K562 (cell line): ENCODE measurements around the gene PPHLN1. TPM values are rescaled to one million over a fixed set of nuclear protein-coding genes. Genes with fewer than 3 reads are reported as not detected.

Experiments
- ATAC-seq: fragments of 200-7000 bp; cut with Tn5 transposase; 3 replicates; pipeline ENCODE4 v1.9.1; 2020; ENCODE audit warnings: moderate library complexity
- BruUV-seq: library from RNA; stranded (reverse); fragments of 400-500 nt; replicated peaks from 2 replicates; lab custom pipeline; 2021; lab: Mats Ljungman, UMichigan
- CTCF ChIA-PET: fragments of 300-600 bp; formaldehyde crosslinking; extraction: SDS; loops from one replicate; lab custom pipeline; 2021; ENCODE audit warnings: low intra/inter-chr PET ratio; lab: Yijun Ruan, JAX
- POLR2A ChIA-PET: fragments of 300-600, 350-650 bp; sonication (Branson Sonifier 250); formaldehyde crosslinking; extraction: SDS; loops from one replicate; lab custom pipeline; 2021; ENCODE audit warnings: antibody characterized with exemption, inconsistent platforms; lab: Yijun Ruan, JAX
- DNase-seq, 4 experiments: peaks; one replicate each; pipeline versions ENCODE4 v3.0.0 to v3.0.0-alpha.2; 2011 to 2018; ENCODE audit warnings: low spot score in 3 of 4, mixed read lengths in 3 of 4; ENCODE audit errors: extremely low read depth in 1 of 4
- FAIRE-seq: peaks from 2 replicates; lab custom pipeline; 2011; peaks lifted over from hg19 to GRCh38; lab: Jason Lieb, UNC
- H2AFZ ChIP-seq: 2 replicates; pipeline ENCODE4 v1.6.0; 2011; ENCODE audit warnings: low read depth, low read length, control low read depth, inconsistent platforms
- H3K27ac ChIP-seq: fragments of 200-600 bp; 3 replicates; pipeline ENCODE4 v1.8.0; 2011; ENCODE audit warnings: low read depth, mild to moderate bottlenecking, control low read depth, inconsistent platforms, low read length, moderate library complexity, mixed read lengths; ENCODE audit errors: extremely low read depth
- H3K27me3 ChIP-seq, 2 experiments: fragments of 300-600 bp in 1 of 2; 2 replicates in 1 of 2; 3 replicates in 1 of 2; pipeline versions ENCODE4 v1.6.0 to v1.8.0; 2011; ENCODE audit warnings: inconsistent platforms in 2 of 2, low read length in 2 of 2, mild to moderate bottlenecking in 1 of 2, mixed read lengths in 1 of 2, moderate library complexity in 1 of 2; ENCODE audit not compliant: control insufficient read depth in 2 of 2, insufficient read depth in 2 of 2
- H3K36me3 ChIP-seq: fragments of 300-600 bp; 3 replicates; pipeline ENCODE4 v1.8.0; 2011; ENCODE audit warnings: mild to moderate bottlenecking, low read length, inconsistent platforms; ENCODE audit not compliant: control insufficient read depth, insufficient read depth
- H3K4me1 ChIP-seq, 2 experiments: fragments of 200-600 bp in 1 of 2; replicated peaks in 1 of 2; 2 replicates in 1 of 2; 3 replicates in 1 of 2; pipeline versions ENCODE4 v1.5.1 to v1.8.0; 2011; ENCODE audit warnings: inconsistent platforms in 2 of 2, low read length in 2 of 2, mild to moderate bottlenecking in 1 of 2, mixed read lengths in 1 of 2, moderate library complexity in 1 of 2; ENCODE audit not compliant: control insufficient read depth in 2 of 2, insufficient read depth in 2 of 2
- H3K4me2 ChIP-seq: 2 replicates; pipeline ENCODE4 v1.6.1; 2011; ENCODE audit warnings: low read length, control low read depth, inconsistent platforms, mixed read lengths; ENCODE audit not compliant: insufficient read depth
- H3K4me3 ChIP-seq: fragments of 200-600 bp; sonication (generic), shearing (Covaris generic); 2 replicates; pipeline ENCODE4 v1.5.1; 2016; ENCODE audit warnings: control low read depth, inconsistent platforms
- H3K79me2 ChIP-seq: fragments of 200-600 bp; 3 replicates; pipeline ENCODE4 v1.8.0; 2011; ENCODE audit warnings: low read length, inconsistent platforms; ENCODE audit not compliant: control insufficient read depth, insufficient read depth
- H3K9ac ChIP-seq, 2 experiments: 2 replicates each; pipeline versions ENCODE4 v1.6.0 to v1.6.1; 2011; ENCODE audit warnings: low read depth in 2 of 2, low read length in 2 of 2, control low read depth in 1 of 2, inconsistent platforms in 1 of 2, mild to moderate bottlenecking in 1 of 2, mixed read lengths in 1 of 2; ENCODE audit not compliant: insufficient read depth in 1 of 2
- H3K9me1 ChIP-seq: one replicate; pipeline ENCODE4 v1.6.0; 2011; ENCODE audit warnings: inconsistent platforms, mild to moderate bottlenecking, low read length, moderate library complexity; ENCODE audit not compliant: control insufficient read depth, insufficient read depth
- H3K9me3 ChIP-seq: replicated peaks from 2 replicates; pipeline ENCODE4 v1.5.1; 2011; ENCODE audit warnings: low read depth, low read length, inconsistent platforms; ENCODE audit not compliant: control insufficient read depth, insufficient read depth
- H4K20me1 ChIP-seq: replicated peaks from 2 replicates; pipeline ENCODE4 v1.6.1; 2011; ENCODE audit warnings: low read length, inconsistent platforms, mixed read lengths; ENCODE audit not compliant: control insufficient read depth, insufficient read depth
- C11orf30 ChIP-seq: fragments of 450-650 bp; IDR thresholded peaks from 2 replicates; pipeline ENCODE4 v1.6.1; 2016; ENCODE audit warnings: low read depth, mild to moderate bottlenecking
- CBX3 ChIP-seq, 2 experiments: IDR thresholded peaks; 1 replicate in 1 of 2; 2 replicates in 1 of 2; pipeline ENCODE4 v1.6.1; 2012; ENCODE audit warnings: inconsistent platforms in 2 of 2, low read length in 2 of 2, borderline replicate concordance in 1 of 2, control low read depth in 1 of 2
- ESRRB ChIP-seq: fragments of 250-450 bp; sonication (Bioruptor Pico); IDR thresholded peaks from 2 replicates; pipeline ENCODE4 v1.5.0; 2020; ENCODE audit warnings: mild to moderate bottlenecking, moderate library complexity, borderline replicate concordance
- FOXA3 ChIP-seq, 2 experiments: fragments of 450-650 bp in 1 of 2; sonication (generic) in 1 of 2; formaldehyde crosslinking; IDR thresholded peaks in 1 of 2; conservative IDR thresholded peaks in 1 of 2; 2 replicates each; pipeline versions ENCODE4 v1.4.0 to v1.8.0; 2020 to 2022; ENCODE audit warnings: mild to moderate bottlenecking in 2 of 2, missing genetic modification reagents in 1 of 2
- KLF6 ChIP-seq: fragments of 250-450 bp; sonication (Bioruptor Pico); IDR thresholded peaks from 2 replicates; pipeline ENCODE4 v1.4.0; 2020; ENCODE audit warnings: mild to moderate bottlenecking, moderate library complexity, borderline replicate concordance
- NELFE ChIP-seq: IDR thresholded peaks from 2 replicates; pipeline ENCODE4 v1.6.1; 2011; ENCODE audit warnings: mild to moderate bottlenecking; ENCODE audit not compliant: insufficient read depth, insufficient read length
- NR1H2 ChIP-seq: sonication (generic); formaldehyde crosslinking; IDR thresholded peaks from 2 replicates; pipeline ENCODE4 v1.4.0; 2020; ENCODE audit warnings: mild to moderate bottlenecking, missing genetic modification reagents
- SIN3B ChIP-seq: fragments of 450-650 bp; IDR thresholded peaks from 2 replicates; pipeline ENCODE4 v1.6.1; 2017; ENCODE audit warnings: low read depth, mild to moderate bottlenecking, moderate library complexity
- SRSF9 ChIP-seq: fragments of 200-400 bp; formaldehyde crosslinking; IDR thresholded peaks from 2 replicates; pipeline ENCODE4 v1.6.1; 2017; ENCODE audit warnings: low read depth, low read length, borderline replicate concordance
- WGBS: fragments of 100-300 bp; shearing (Covaris generic); methylation state at CpG from one replicate; pipeline ENCODE4 v1.1.6; 2016; ENCODE audit warnings: low coverage, mixed read lengths; ENCODE audit not compliant: insufficient coverage; ENCODE audit errors: missing lambda C conversion rate; 5-methylcytosine and 5-hydroxymethylcytosine counted together
- in situ Hi-C: fragments of 300-500 bp; cut with MboI; formaldehyde crosslinking; loops from 4 replicates; pipeline ENCODE4 v1.15.0; 2018; ENCODE audit warnings: inconsistent platforms, mixed read lengths
- intact Hi-C: fragments of 100-400 bp; cut with micrococcal nuclease; formaldehyde crosslinking; loops from 2 replicates; pipeline ENCODE4 v1.14.2; 2022
- polyA plus RNA-seq, 8 experiments: library from polyadenylated mRNA; depleted of rRNA in 4 of 8; stranded (reverse) in 5 of 8; unstranded in 3 of 8; fragments of >200 nt; fragmentation: Nextera tagmentation in 2 of 8; fragmentation: Illumina TruSeq in 1 of 8; extraction: Ambion mirVana in 2 of 8; extraction: Trizol in 1 of 8; gene quantifications; 2 replicates each; pipeline versions ENCODE4 v1.2.1 to v1.2.3, GENCODE V29; 2011 to 2014; ENCODE audit warnings: inconsistent platforms in 1 of 8, missing spikeins in 1 of 8
- total RNA-seq, 7 experiments: library from RNA; depleted of rRNA in 6 of 7; stranded (reverse); fragments of >200 nt in 6 of 7; fragmentation: Illumina TruSeq in 2 of 7; extraction: Trizol in 2 of 7; gene quantifications; 2 replicates each; pipeline versions ENCODE4 v1.2.1 to v1.2.3, GENCODE V29; 2011 to 2021; ENCODE audit warnings: low replicate concordance in 1 of 7
- TF ChIP-seq, protein P1 (sequence below): fragments of 150-350 bp; conservative IDR thresholded peaks from 2 replicates; pipeline ENCODE4 v1.6.1; 2014; ENCODE audit warnings: low read length

Gene PPHLN1
- total and polyA plus RNA-seq, 9 of the 15 experiments (the other 6 are each of a cell fraction or from before 2014, with no cell fraction given), result 66.3 to 112 (median 93.6) TPM

DNA sequence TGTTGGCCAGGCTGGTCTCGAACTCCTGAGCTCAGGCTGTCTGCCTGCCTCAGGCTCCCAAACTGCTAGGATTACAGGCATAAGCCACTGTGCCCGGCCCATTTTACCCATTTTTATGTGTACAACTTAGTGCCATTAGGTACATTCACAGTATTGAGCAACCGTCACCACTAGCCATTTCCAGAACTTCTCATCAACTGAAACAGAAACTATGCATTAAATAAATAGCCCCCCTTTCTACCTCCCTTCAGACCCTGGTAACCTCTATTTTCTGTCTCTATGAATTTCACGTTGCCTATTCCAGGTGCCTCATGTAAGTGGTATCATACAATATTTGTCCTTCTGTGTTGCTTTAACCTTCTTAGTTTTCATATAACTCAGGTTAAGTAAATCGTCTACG lies 16.0 kb upstream of the PPHLN1 start:
- FAIRE-seq (no peak), ATAC-seq (no peak), DNase-seq (no peak)
- H3K9me1 ChIP-seq, result no peaks in the 10 kb centered on the region
- H3K4me3 ChIP-seq, result no peak overlapping the region
- no peak overlapping the region for H3K9ac ChIP-seq
- H3K27me3 ChIP-seq, result no peaks in the 10 kb centered on the region
- ChIA-PET CTCF (no interaction called here), POLR2A (no interaction called here)
- H3K79me2 ChIP-seq, result no peaks in the 10 kb centered on the region
- peaks cover 17% of the 10 kb centered on the region; the same call in 2 of the 3 replicates for H3K36me3 ChIP-seq
- TF ChIP-seq ESRRB (CRISPR knock-in tag) (no peak), SRSF9 (no peak), SIN3B (no peak), NR1H2 (CRISPR knock-in tag) (no peak), CBX3 (IDR thresholded peaks at IDR 0.05; ENCODE audit: borderline replicate concordance in 1 of 2, low read length in 2 of 2) (no peak), C11orf30 (no peak), KLF6 (no peak), NELFE (no peak), FOXA3 (CRISPR knock-in tag; conservative IDR thresholded peaks at IDR 0.05 in 1 of 2, IDR thresholded peaks at IDR 0.05 in 1 of 2) (no peak)
- TF ChIP-seq, protein P1, sequence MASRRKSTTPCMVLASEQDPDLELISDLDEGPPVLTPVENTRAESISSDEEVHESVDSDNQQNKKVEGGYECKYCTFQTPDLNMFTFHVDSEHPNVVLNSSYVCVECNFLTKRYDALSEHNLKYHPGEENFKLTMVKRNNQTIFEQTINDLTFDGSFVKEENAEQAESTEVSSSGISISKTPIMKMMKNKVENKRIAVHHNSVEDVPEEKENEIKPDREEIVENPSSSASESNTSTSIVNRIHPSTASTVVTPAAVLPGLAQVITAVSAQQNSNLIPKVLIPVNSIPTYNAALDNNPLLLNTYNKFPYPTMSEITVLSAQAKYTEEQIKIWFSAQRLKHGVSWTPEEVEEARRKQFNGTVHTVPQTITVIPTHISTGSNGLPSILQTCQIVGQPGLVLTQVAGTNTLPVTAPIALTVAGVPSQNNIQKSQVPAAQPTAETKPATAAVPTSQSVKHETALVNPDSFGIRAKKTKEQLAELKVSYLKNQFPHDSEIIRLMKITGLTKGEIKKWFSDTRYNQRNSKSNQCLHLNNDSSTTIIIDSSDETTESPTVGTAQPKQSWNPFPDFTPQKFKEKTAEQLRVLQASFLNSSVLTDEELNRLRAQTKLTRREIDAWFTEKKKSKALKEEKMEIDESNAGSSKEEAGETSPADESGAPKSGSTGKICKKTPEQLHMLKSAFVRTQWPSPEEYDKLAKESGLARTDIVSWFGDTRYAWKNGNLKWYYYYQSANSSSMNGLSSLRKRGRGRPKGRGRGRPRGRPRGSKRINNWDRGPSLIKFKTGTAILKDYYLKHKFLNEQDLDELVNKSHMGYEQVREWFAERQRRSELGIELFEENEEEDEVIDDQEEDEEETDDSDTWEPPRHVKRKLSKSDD, result no peak
- in situ Hi-C loops (no loop called here), intact Hi-C loops (no loop called here)
- WGBS, result 58% methylated on average over 6 of the region's 6 CpGs
- no peaks in the 10 kb centered on the region for H3K4me1 ChIP-seq
- no peaks in the 10 kb centered on the region for H3K9me3 ChIP-seq
- BruUV-seq, result no TSS peak
- no peak overlapping the region for H2AFZ ChIP-seq
- H3K4me2 ChIP-seq, result no peak overlapping the region
- no peaks in the 10 kb centered on the region; the same call in 1 of the 2 replicates for H4K20me1 ChIP-seq
- H3K27ac ChIP-seq, result no peak overlapping the region
